NCI-H1417 (cell line): Measurements from ENCODE around the gene WNK2.

Experiments used
- DNase-seq, 3 experiments: peaks; one replicate each; lab custom pipeline; 2025; lab: John Stamatoyannopoulos, UW

The WNK2 gene

GRCh38 chr9:93218671-93219420, 34.9 kb downstream of the WNK2 start:
- DNase-seq, result no peak

- no peak for DNase-seq
Observed at GRCh38 chr9:93219692-93220091, 35.8 kb downstream of the WNK2 start.

GRCh38 chr9:93220627-93221026, 36.7 kb downstream of the WNK2 start:
- no peak for DNase-seq

- DNase-seq, result no peak
Observed at GRCh38 chr9:93221044-93221443, 37.1 kb downstream of the WNK2 start.

- DNase-seq, result no peak
Observed at GRCh38 chr9:93222890-93223259, 38.9 kb downstream of the WNK2 start.

GRCh38 chr9:93223260-93224180, 39.6 kb downstream of the WNK2 start:
- no peak for DNase-seq

- peak in 1 of 3 experiments; percentile 39 for DNase-seq
Observed at GRCh38 chr9:93224591-93224990, 40.7 kb downstream of the WNK2 start.

- no peak for DNase-seq
Observed at GRCh38 chr9:93225417-93225816, 41.5 kb downstream of the WNK2 start.

- no peak for DNase-seq
Observed at GRCh38 chr9:93225892-93226291, 42.0 kb downstream of the WNK2 start.

GRCh38 chr9:93226819-93227218, 42.9 kb downstream of the WNK2 start:
- peak in 1 of 3 experiments; percentile 24 for DNase-seq

GRCh38 chr9:93228030-93228429, 44.1 kb downstream of the WNK2 start:
- DNase-seq, result no peak

GRCh38 chr9:93228453-93228852, 44.5 kb downstream of the WNK2 start:
- DNase-seq, result no peak

- DNase-seq, result no peak
Observed at GRCh38 chr9:93229636-93230035, 45.7 kb downstream of the WNK2 start.

- no peak for DNase-seq
Observed at GRCh38 chr9:93230185-93230584, 46.2 kb downstream of the WNK2 start.

GRCh38 chr9:93230601-93231000, 46.7 kb downstream of the WNK2 start:
- no peak for DNase-seq

- DNase-seq, result no peak
Observed at GRCh38 chr9:93231121-93231694, 47.3 kb downstream of the WNK2 start.

GRCh38 chr9:93231716-93232115, 47.8 kb downstream of the WNK2 start:
- no peak for DNase-seq

- DNase-seq, result peak in 1 of 3 experiments; percentile 55
Observed at GRCh38 chr9:93232388-93232960, 48.5 kb downstream of the WNK2 start.

- no peak for DNase-seq
Observed at GRCh38 chr9:93233033-93233432, 49.1 kb downstream of the WNK2 start.

GRCh38 chr9:93234600-93234999, 50.7 kb downstream of the WNK2 start:
- DNase-seq, result no peak

GRCh38 chr9:93235300-93235960, 51.5 kb downstream of the WNK2 start:
- no peak for DNase-seq
